HG03108 (cell line): ENCODE data around the gene PYROXD2.

Experiments
- ATAC-seq: cut with Tn5 transposase; IDR thresholded peaks from one replicate; pipeline ENCODE4 v1.9.1; 2021; ENCODE audit warnings: moderate library complexity; ENCODE audit not compliant: unreplicated experiment

The PYROXD2 gene

DNA sequence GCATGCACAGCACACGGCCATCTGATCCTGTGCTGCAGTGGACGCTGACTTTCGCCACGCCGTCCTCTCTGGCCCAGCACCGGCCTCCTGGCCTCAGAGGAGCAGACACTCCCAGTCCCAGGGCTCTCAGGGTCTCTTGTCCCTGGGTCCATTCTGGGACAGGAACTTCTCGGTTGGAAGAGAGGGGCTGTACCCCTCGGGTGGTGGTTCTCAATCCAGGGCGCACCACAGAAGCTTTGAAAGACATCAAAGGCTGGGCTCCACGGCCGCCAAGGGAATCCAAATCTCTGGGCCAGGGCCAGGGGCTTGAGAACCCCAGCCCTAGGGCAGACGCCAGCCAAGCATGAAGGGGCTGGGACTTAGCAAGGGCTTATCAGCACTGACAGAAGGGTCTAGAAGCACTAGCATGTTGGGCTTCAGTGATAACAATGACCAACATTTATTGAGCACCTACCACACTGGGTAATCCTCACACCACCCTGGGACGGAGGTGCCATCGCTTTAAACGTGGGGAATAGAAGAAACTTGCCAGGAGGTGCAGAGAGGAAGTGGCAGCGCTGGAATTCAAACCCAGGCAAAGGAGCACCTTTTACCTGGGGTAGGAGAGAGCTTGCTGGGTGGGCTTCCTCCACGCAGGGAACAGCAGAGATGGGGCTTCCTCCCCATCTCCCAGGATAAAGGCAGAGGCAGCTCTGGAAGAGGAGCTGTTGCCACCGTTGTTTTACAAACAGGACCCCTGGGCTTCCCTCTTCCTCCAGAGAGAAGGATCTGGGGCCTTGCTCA lies 1.8 kb upstream of the PYROXD2 start:
- ATAC-seq = no peak

DNA sequence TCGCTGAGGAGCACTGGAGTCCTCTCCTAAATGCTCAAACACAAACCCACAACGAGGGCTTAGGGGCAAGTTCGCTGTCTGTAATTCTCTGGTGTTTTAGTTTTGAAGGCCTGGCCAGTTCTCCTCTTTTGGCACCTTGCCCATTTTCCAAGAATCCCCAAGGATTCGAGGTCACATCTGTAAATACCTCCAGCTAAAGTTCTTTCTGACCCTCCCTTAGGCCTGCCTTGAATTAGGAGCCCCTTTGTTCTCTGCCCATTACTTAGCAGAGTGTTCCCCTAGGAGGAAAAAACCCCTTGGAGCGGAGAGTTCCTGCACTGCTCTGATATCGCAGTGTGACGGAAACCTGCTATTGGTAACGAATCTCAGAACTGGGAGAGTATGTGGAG lies 743 bp upstream of the PYROXD2 start:
- ATAC-seq = no peak

DNA sequence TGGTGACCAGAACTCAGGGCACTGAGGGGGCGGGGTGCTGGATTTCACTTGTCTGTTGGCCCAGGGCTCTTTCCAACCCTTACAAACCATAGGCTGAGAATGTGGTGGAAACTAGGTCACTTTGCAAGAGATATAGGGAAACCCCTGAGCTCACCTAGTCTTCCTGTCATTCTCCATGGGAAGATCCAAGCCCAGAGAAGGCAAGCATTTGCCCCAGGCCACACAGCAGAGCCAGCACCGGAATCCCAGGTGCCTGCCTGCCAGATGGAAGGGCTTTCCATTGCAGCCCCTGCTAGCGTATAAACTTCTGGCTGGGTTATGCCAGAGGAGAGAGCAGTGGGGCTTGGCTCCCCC lies 427 bp downstream of the PYROXD2 start:
- no peak for ATAC-seq

DNA sequence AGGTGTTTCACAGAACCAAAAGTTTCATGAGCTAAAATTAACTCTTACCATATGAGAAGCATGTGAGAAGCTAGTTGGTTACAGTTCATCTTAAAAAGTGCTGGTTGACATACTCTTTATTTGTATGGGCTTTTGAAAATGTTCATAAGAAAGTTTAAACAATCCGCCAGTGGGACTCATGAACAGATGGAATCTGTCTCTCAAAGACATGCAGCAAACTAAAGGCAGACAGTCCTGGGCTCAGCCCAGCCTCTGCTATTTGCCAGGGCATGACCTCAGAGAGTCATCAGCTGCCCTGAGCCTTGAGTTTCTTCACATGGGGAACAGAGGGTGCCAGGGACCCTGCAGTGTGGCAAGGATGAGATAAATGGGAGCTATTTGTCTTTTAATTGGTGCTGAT lies 3.2 kb downstream of the PYROXD2 start:
- no peak for ATAC-seq

- ATAC-seq = no peak
Observed at GRCh38 chr10:98411166-98411565, 3.8 kb downstream of the PYROXD2 start.

GRCh38 chr10:98410759-98411158 lies 4.2 kb downstream of the PYROXD2 start:
- ATAC-seq = no peak

DNA sequence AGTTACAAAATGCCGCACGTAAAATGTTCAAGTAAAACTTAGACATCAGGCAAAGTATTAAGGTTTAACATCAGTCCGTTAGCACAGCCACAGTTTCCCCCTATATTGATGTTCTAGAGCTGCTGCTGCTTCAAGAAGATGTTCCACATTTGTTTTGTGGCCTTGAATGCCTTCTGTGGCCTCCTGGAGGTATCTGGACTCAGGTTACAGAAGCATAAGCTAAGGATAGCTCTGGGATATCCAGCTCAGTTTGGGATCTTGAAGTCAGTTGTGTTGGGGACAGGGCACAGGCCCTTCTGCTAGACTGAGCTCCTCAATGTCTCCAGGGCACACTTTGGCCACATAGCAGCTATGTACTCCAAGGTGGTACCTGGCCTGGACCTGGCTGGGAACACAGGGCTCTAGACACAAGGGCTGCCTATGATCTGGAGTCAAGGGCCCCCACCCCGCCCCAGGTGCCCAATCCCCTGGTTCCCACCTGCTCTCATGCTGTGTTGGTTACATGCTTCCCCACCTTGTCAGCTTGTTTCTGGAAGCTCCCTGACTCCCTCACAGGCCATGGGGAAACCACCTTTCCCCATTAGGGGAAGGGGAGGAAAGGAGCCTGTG lies 4.7 kb downstream of the PYROXD2 start:
- ATAC-seq = no peak

- no peak for ATAC-seq
Observed at GRCh38 chr10:98408799-98409198, 6.2 kb downstream of the PYROXD2 start.

GRCh38 chr10:98407744-98408241 lies 7.2 kb downstream of the PYROXD2 start:
- no peak for ATAC-seq

DNA sequence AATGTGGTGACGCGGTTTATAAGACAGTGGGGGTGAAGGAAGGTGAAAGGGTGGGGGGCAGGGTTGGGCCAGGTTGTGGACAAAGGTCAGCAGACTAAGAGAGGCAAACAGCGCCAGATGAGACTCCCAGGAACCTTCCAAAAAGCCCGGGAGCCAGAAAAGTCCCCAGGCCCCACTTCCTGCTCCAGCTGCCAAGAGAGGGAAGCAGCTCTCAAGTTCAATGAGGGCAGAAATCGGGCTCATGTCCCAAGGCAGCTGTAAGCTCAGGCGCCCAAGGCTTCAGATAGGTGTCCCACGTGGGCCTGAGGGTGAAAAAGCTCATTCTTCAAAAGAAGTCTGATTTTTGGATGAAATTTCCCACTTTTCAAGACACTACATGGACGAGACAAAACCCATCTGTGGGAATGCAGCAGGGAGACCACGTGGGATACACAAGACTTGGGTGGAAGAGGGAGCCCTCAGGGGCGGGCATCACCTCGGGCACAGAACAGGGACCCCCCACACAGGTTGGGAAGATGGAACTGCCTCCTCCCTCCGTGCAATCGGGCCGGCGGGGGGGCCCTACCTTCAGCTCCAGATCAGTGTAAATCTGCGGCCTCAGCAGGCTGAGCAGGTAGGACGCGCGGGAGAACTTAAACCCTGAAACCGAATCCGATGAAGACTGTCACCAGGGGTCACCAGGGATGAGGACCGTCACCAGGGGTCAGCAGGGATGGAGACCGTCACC lies 7.8 kb downstream of the PYROXD2 start:
- ATAC-seq = no peak

DNA sequence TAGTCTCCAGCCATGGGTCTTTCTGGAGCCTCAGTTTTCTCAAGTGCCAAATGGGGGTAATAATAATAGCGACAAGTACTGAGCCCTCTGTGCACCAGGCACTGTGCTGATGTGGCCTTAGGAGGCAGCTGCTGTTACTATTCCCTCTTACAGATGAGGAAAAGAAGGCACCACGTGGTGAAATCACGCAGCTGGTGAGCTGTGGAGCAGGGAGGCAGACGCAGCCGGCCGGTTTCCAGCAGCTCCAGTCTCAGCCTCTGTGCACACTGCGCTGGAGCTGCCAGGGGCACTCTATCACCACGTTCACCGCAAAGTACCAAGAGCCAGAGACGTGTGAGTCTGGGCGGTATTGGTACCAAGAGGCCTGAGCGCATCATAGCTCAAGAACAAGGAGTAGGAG lies 9.6 kb downstream of the PYROXD2 start:
- no peak for ATAC-seq

DNA sequence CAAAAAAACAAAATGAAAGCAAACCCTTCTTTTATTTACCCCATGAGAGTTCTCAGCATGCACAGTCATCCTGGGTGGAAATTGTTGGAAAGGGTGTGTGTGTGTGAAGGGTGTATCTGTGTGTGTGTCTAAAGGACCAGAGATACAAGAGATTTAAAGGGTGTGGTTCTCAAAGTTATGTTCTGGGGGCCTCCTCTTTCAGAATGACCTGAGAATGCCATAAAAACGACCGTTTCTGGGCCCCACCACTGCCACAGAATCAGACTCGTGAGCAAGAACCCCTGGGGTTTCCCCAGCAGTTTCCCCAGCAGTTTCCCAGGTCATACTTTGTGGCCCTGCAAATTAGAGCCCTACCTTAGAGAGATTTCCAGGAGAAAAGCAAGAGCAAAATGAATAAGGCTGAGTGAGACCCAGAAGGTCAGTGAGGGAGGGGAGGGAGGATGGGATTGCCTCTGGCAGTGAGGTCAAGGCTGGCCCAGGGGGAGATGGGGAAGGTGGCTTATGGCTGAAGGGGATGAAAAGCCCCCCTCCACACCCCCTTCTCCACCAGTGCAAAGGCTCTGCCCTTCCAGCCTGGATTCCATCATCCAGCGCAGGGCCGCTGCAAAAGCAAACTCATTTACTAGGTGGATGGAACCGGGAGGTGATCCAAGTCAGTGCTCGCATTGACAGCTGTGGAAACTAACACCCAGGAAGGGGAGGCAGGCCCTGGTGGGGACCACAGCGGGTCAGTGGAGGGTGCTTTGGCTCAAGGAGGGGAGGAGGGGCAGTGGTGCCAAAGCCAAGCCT lies 10.2 kb downstream of the PYROXD2 start:
- no peak for ATAC-seq

- ATAC-seq = no peak
Observed at GRCh38 chr10:98403812-98404504, 11.0 kb downstream of the PYROXD2 start.

GRCh38 chr10:98402931-98403718 lies 11.9 kb downstream of the PYROXD2 start:
- ATAC-seq = no peak

- ATAC-seq = no peak
Observed at GRCh38 chr10:98402478-98402877, 12.5 kb downstream of the PYROXD2 start.

DNA sequence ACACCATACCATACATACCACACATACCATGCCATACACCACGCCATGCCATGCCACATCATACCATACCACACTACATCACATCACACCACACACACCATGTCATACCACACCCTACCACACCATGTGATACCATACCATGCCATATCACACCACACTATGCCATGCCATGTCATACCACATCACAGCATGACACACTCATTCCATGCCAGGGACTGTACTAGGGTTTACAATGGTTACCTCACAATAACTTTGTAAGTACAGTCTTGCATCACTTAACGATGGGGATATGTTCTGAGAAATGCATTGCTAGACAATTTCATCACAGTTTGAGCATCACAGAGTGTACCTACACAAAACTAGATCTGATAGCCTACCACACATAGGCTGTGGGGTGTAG lies 14.5 kb downstream of the PYROXD2 start:
- ATAC-seq = no peak

GRCh38 chr10:98399784-98400183 lies 15.2 kb downstream of the PYROXD2 start:
- ATAC-seq = no peak

DNA sequence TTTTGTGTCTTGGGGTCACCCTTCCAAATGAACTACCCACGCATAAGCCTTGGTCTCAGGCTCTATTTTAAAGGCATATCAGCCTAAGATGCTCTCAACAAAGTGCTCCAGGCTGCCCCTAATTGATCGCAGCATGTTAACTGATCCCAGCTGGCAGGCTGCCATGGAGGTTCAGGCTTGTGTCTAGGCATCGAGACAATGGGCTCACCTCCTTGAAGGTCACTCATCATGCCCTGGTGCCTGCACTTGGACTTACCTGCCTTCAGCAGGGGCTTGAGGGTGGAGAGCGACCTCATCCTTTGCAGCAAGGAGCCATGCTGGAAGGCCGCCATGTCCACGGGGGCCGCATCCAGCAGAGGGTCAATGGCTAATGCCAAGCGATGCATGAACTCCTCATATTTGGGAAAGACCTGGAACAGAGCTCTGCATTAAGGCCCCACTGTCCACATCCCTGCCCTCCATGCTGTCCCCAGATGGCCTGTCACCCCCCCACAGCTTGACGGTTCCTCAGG lies 17.8 kb downstream of the PYROXD2 start:
- no peak for ATAC-seq
